GM12801 (cell line): ENCODE results near the gene PTK7.

ENCODE experiments used
- TF ChIP-seq, protein P1 (sequence below): IDR thresholded peaks from one replicate; pipeline ENCODE4 v1.5.1; 2011; ENCODE audit warnings: control low read depth; ENCODE audit not compliant: insufficient read length; ENCODE audit errors: extremely low read depth

PTK7 gene

DNA sequence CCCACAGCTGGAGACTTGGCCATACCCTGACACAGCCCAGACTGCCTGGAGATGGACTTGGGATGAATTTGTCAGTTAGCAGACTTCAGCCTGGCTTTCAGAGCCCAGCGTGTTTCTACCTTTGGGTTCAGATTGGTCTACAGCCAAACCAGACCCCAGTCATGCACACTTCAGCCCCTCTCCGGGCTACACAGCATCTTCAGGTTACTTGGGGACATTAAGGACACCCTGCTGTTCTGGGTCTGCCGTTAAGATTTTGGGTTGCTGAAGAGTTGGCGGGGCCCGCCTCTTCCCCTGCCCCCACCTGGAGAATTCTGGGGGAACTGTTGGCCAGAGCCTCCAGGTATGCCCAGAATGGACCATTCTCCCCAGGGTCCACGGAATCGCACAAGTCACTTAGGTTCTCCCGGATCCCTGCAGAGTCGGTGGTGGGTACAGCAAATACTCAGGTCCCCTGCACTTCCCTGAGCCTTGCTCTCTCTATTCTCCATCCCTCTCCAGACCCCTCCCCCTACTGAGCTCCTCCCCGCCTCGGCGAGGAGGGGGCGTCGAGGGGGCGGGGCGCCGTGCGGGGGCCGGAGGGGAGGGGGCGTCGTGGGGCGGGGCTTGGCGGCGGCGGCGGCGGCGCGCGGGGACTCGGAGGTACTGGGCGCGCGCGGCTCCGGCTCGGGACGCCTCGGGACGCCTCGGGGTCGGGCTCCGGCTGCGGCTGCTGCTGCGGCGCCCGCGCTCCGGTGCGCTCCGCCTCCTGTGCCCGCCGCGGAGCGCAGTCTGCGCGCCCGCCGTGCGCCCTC lies at the start of gene PTK7:
Gene PTK7 (plus strand): TSS at position 645 of the 794 bp plus-strand sequence. CDS start 175 bp downstream, outside the sequence.
- TF ChIP-seq, protein P1, sequence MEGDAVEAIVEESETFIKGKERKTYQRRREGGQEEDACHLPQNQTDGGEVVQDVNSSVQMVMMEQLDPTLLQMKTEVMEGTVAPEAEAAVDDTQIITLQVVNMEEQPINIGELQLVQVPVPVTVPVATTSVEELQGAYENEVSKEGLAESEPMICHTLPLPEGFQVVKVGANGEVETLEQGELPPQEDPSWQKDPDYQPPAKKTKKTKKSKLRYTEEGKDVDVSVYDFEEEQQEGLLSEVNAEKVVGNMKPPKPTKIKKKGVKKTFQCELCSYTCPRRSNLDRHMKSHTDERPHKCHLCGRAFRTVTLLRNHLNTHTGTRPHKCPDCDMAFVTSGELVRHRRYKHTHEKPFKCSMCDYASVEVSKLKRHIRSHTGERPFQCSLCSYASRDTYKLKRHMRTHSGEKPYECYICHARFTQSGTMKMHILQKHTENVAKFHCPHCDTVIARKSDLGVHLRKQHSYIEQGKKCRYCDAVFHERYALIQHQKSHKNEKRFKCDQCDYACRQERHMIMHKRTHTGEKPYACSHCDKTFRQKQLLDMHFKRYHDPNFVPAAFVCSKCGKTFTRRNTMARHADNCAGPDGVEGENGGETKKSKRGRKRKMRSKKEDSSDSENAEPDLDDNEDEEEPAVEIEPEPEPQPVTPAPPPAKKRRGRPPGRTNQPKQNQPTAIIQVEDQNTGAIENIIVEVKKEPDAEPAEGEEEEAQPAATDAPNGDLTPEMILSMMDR = no peak

DNA sequence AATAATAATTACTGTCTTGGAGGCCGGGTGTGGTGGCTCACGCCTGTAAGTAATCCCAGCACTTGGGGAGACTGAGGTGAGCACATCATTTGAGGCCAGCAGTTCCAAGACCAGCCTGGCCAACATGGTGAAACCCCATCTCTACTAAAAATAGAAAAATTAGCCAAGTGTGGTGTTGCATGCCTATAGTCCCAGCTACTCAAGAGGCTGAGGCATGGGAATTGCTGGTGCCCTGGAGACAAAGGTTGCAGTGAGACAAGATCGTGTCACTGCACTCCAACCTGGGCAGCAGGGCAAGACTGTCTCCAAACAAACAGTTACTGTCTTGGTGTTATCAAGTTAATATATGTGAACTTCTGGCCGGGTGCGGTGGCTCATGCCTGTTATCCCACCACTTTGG lies 49.7 kb upstream of the PTK7 start:
- TF ChIP-seq, protein P1 = no peak

DNA sequence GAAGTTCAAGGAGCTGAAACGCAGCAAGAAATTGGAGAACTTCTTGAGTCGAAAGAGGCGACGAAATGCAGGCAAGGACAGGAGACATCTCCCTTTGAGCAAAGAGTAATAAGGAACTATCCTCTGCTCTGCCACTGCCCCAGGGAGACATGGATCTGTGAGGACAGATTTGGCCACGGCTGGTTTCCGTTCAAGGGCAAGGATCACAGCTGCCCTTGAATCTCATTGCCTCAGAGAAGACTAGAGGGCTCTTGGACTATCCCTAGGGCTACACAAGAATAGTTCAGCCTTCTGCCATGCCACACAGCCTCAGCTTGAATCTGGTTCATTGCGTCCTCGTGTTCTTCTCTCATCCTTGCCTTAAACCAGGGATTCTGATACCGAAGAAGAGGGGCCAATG lies 47.0 kb upstream of the PTK7 start:
- TF ChIP-seq, protein P1 = no peak

DNA sequence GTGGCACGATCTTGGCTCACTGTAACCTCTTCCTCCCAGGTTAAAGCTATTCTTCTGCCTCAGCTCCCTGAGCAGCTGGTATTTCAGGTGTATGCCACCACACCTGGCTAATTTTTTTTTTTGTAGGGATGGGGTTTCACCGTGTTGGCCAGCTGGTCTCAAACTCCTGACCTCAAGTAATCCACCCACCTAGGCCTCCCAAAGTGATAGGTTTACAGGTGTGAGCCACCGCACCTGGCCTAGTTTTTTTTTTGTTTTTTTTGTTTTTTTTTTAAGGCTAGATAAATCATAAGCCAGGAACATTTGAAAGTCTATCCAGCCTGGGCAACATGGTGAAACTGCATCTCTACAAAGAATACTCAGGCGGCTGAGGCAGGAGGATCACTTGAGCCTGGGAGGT lies 43.8 kb upstream of the PTK7 start:
- TF ChIP-seq, protein P1 = no peak

DNA sequence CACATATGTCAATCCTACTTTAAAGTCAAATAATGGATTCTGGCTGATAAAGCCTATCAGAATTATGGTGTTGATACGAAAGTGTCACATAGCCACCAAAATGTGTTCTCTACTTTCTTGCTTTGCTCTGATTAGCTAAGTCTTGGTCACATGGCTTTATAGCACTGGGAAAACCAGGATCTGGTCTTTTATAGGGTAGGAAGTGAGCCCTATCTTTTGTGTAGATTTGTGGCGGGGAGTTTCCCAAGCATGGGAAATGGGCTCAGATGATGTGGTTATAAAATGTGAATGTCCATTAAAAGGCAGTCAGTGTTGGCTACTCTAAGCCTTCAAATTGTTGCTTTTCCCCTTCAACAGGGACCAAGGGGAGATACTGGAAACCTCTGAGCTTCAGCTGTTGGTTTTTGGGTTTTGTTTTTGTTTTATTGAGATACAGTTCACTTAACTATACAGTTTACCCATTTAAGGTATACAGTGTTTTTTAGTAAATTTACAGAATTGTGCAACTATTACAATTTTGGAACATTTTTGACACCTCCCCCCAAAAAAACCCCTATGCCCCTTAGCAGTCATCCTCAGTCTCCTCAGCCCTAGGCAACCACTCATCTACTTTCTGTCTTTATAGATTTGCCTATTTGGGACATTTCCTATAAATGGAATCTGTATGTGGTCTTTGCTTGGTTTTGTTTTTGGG lies 42.5 kb upstream of the PTK7 start:
- TF ChIP-seq, protein P1 = no peak

DNA sequence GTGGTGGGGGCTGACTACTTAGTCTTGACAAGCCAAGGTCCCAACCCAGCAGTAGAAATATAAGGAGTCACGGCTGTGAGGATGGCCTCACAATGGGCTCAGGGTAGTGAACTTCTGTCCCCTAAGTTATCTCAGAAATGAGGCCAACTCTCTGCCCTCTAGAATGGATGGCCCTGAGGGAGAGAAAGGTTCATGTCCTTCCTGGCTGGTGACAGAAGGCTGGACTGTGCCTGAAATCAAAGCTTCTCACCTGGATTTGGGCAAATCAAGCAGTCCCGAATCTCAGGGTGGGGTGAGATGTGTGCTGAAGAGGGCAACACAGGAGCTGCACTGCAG lies 42.0 kb upstream of the PTK7 start:
- TF ChIP-seq, protein P1 = no peak

DNA sequence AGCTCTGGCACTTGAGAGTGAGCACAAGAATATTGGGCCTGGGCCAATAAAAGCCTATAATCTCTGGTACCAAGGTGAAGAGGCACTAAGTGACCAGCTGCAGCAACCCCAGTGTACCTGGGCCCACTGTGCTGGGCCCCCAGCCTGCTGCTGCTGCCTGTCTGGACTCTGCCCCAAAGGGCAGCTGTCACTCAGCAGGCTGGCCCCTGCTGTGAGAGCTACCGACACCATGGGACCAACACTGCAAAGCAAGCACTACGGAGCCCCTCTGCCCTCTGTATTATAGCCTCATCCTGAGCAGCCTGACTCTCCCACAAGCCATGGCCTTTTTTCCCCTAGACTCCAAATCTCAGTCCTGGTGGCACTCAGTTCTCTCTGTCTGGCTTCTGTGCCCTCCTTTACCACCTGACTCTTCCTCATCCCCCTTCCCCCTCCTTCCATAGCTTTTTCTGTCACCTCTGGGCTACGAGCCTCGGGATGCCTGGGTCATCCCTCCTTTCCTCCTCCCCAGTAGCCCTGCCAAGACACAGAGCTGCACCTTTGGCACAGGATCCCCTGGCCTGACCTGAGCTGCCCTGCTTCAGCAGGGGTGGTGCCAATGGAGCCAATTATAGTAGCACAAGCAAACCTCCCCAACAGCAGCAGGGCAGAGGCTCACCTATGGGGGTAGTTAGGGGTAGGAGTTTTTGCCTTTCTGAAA lies 40.5 kb upstream of the PTK7 start:
- TF ChIP-seq, protein P1 = no peak
